Activated gamma-delta T cell treated with Interleukin-2 at 50 U/mL for 16 hours (primary cell): Measurements from ENCODE around the gene NOL7.

ENCODE experiments used
- DNase-seq: peaks from one replicate; pipeline ENCODE4 v3.0.0-alpha.2; 2020

The NOL7 gene

GRCh38 chr6:13600036-13600435, 15.1 kb upstream of the NOL7 start:
- DNase-seq: no peak

DNA sequence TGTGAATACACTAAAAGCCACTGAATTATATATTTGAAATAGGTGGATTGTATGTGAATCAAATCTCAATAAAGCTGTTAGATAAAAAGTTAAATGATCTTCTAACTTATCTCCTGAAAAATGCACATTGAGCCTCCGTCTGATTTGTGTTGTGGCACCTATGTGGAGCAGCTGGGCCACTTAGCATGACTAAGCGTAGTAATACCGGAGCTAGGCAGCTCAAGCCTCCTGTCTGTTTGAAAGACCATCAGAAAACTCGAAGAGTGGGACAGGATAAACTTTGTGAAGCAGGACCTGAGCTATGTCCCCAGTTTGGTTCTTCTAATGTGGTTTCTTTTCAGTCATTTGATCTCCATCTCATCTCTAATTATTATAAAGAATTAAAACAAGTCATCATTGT, 11.0 kb upstream of the NOL7 start:
- no peak for DNase-seq

DNA sequence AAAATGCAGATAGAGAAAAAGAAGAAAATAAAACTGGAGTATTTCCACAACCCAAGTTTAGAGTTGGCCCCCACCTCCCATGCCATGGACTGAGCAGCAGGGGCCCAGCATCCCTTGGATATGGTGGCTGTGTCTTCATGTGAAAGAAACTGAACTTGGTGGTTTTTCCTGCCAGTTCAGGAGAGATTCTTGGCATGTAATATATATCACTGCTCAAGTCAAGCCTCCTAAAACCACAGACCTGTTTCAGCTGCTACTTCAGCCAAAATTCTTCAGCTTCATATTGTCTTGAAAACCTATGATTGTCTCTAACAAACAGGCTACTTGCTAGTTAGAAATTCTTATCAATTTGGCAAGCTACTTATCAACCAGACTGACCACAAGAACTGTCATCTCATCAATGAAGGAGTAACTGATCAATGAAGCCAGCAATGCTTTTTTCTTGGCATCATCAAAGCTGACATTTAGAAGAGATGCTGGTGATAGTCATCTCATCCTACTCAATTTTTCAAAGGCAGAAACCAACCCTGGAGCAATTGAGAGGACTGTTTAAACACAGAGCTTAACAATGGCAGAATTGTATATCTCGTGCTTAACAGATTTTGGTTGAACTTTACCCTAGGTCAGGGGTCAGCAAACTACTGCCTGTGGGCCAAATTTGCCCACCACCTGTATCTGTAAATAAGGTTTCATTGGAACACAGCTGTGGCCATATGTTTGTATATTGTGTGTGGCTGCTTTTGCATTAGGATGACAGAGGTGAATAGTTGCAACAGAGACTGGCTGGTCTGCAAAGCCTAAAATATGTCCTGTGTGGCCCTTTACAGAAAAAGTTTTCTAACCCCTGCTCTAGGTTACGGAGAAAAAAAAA, 10.4 kb upstream of the NOL7 start:
- DNase-seq: no peak

- no peak for DNase-seq
These were observed 9.5 kb upstream of the NOL7 start for GRCh38 chr6:13605634-13606033.

GRCh38 chr6:13611715-13612114, 3.4 kb upstream of the NOL7 start:
- DNase-seq: no peak

DNA sequence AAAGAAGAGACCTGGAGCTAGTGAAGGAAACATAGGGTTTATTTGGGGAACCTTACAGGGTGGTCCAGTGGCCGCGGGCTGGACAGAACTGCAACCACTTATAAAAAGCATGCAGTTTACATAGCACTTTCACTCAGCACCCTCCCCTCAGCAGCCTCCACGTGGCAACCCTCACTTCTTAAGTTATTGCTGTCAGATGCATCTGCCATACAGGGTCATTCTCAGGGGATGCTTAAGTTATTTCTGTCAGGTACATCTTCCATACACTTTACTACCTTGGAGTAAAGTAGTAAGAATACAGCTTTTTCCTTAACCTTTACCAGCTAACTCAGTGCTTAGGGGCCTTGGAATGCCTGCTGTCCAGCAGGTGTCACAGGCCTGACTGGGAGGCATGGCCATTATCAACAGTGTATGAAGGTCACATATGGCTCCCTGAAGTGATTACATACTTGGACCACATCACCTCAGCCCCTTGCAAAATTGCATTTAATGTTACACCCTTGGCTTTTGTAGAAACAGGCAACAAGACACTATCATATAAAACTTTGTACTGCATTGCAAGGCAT, 2.0 kb upstream of the NOL7 start:
- DNase-seq: no peak

DNA sequence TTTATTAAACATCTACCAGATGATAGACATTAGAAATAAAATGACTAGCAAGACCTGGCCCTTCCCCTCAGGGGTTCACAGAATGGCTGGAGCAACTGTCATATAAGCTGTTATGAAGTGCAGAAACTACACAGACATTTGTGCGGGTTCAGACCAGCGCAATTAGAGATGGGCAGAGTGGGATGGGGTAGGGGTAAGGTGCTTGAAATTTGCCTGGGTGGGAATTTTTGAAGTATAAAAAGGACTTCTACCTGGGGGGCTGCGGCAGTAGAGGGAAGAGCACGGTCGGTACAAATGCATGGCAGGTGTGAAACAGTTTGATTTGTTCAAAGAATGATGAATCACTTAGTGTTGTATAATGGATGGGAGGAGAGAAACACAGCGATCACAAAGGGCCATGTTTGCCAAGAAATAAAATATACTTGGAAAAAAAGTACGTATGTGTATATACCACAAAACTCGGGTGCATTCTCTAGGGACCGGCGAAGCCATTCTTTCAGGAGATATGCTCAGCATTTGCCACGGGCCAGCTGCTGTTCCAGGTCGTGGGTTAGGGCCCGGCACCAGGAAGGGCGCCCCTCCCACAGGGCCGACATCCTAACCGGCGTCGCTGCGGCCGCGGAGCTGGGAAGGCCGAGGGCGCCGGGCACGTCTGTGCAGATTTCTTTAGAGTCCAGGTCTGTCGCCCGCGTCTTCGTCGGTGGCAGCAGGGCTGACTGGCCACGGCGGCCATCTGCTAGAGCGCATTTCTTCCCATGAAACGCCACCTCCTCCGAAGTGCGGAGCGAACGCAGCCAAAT, 809 bp upstream of the NOL7 start:
- DNase-seq: no peak

- peak; percentile 26 for DNase-seq
These were observed 621 bp downstream of the NOL7 start for GRCh38 chr6:13615792-13616120.

DNA sequence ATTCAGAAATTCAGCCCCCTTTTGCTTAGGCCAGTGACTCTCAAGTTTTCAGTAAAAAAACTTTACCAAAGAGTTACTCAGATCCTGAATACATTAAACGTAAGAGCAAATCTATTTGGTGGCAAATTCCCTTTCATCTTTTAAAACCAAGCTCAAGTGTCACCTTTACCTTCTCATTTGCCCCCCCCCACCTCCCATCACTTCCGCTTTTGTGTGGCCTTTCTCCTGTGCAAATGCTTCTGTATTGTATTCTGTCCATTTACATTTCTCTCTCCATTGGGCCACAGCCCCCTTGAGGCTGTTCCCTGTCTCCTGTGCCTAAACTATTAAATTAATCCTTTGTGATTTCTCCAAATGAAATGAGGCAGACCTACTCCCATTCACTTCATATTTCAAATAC, 1.9 kb downstream of the NOL7 start:
- no peak for DNase-seq

- no peak for DNase-seq
These were observed 9.7 kb downstream of the NOL7 start for GRCh38 chr6:13624871-13625288.

- no peak for DNase-seq
These were observed 14.5 kb downstream of the NOL7 start for GRCh38 chr6:13629459-13630116.

GRCh38 chr6:13630499-13630898, 15.4 kb downstream of the NOL7 start:
- DNase-seq: no peak

- no peak for DNase-seq
These were observed 18.2 kb downstream of the NOL7 start for GRCh38 chr6:13633343-13633742.

DNA sequence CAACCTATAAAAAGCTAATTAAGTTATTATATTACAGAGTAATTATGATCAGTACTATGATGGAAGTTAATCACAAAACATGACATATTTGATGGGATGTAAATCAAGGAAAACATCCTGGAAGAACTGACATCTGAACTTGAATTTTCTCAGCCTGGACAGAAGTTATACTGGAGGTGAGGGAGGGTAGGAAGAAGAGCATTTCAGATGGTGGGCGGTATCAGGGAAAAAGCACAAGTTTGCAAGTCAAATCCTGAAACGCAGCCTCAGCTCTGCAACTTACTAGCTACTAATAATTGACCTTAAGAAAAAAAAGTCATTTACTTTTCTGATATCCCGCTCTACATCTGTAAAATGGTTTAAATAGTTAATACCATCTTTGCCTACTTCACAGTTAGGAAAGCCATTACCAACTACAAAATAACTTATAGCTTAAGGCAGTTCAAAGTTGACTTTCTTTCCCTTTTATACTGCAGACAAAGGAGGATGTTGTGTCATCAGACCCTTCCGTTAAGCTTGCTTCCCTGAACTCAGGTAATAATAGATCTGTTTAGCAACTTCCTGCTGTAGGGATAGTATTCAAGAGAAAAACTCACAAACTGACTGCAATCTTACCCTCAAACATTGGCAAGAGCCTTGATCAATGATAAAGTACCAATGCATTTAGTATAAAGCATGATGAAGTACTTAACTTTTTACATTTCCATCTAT, 21.0 kb downstream of the NOL7 start:
- DNase-seq: no peak

DNA sequence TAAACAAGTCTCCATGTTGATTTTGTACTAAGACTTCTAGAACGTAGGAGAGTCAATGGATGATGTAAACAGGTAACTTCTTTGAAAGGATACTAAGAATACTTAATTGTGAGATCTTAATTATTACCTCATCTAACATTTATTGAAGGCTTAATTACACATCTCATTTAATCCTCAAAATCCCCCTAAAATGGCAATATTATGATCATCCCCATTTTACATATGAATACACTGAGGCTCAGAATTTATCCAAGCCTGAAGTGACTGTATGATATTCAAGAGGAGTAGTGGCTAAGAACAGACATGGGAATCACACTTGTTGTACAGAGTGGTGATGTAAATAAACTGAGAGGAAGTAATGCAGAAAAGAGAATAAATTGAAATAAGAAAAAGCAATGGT, 22.9 kb downstream of the NOL7 start:
- DNase-seq: no peak

GRCh38 chr6:13638626-13639025, 23.5 kb downstream of the NOL7 start:
- no peak for DNase-seq

DNA sequence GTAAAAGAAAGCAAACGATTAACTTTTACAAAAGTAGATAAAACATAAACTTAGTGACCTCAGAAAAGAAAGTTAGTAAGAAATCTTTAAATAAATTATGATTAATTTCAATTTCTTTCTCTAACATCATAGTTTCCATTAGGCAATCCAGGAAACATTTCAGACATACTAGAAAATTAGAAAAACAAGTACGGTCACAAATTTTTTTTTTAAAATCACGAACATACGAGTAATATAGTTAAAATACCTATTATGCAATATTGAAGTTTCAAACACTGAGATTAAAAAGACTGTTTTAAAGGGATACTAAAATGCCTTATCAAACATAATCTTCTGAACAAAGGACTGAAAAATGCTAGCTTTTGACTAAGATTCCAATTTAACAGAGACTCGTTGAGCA, 26.2 kb downstream of the NOL7 start:
- DNase-seq: no peak

- DNase-seq: no peak
These were observed 28.0 kb downstream of the NOL7 start for GRCh38 chr6:13643125-13643524.

GRCh38 chr6:13648850-13649249, 33.7 kb downstream of the NOL7 start:
- no peak for DNase-seq

DNA sequence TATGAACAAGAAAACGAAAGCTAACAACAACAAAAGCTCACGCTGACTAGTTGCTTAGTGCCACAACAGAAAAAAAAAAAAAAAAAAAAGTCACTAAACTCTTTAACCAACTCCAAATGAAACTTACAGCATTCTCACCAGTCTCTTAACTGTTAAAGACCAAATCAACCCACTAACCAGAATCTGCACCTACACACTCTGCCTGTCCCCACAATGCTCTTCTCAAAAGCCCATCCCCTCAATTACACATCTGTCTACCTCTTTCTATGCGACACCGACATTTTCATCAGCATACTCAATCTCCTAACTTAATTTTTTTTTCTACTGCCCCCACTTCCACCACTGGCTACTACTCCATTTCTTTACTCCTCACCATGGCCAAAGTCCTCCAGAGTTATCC, 34.3 kb downstream of the NOL7 start:
- DNase-seq: no peak

- no peak for DNase-seq
These were observed 38.2 kb downstream of the NOL7 start for GRCh38 chr6:13653296-13653695.

- DNase-seq: no peak
These were observed 39.4 kb downstream of the NOL7 start for GRCh38 chr6:13654496-13654895.

GRCh38 chr6:13655700-13656099, 40.6 kb downstream of the NOL7 start:
- DNase-seq: no peak
